Astrocyte (in vitro differentiated cells and primary cell): ENCODE data around the gene MRPL10. TPM values are rescaled to one million over a fixed set of nuclear protein-coding genes. Genes with fewer than 3 reads are reported as not detected.

Experiments used
- DNase-seq: peaks from one replicate; pipeline ENCODE4 v3.0.0-alpha.2; 2010; ENCODE audit warnings: low read depth
- FAIRE-seq: peaks from 2 replicates; lab custom pipeline; 2011; peaks lifted over from hg19 to GRCh38; lab: Jason Lieb, UNC
- H2AFZ ChIP-seq: 2 replicates; pipeline ENCODE4 v1.6.0; 2012; ENCODE audit warnings: low read depth, low read length, inconsistent platforms
- H3K27ac ChIP-seq: 2 replicates; pipeline ENCODE4 v1.5.1; 2011; ENCODE audit warnings: low read depth, low read length, inconsistent platforms
- H3K27me3 ChIP-seq: 2 replicates; pipeline ENCODE4 v1.6.0; 2011; ENCODE audit warnings: low read length, inconsistent platforms; ENCODE audit not compliant: insufficient read depth
- H3K36me3 ChIP-seq: 2 replicates; pipeline ENCODE4 v1.5.1; 2011; ENCODE audit warnings: low read length, inconsistent platforms; ENCODE audit not compliant: insufficient read depth
- H3K4me1 ChIP-seq: 2 replicates; pipeline ENCODE4 v1.5.1; 2011; ENCODE audit warnings: low read length, inconsistent platforms; ENCODE audit not compliant: insufficient read depth
- H3K4me2 ChIP-seq: 2 replicates; pipeline ENCODE4 v1.6.0; 2012; ENCODE audit warnings: low read length, inconsistent platforms
- H3K4me3 ChIP-seq: 2 replicates; pipeline ENCODE4 v1.5.1; 2011; ENCODE audit warnings: low read depth, mild to moderate bottlenecking, low read length, inconsistent platforms; ENCODE audit not compliant: insufficient read depth
- H3K79me2 ChIP-seq: 2 replicates; pipeline ENCODE4 v1.6.0; 2012; ENCODE audit warnings: mild to moderate bottlenecking, low read length, inconsistent platforms; ENCODE audit not compliant: insufficient read depth
- H3K9ac ChIP-seq: 2 replicates; pipeline ENCODE4 v1.6.0; 2012; ENCODE audit warnings: mild to moderate bottlenecking, low read length, inconsistent platforms
- H3K9me3 ChIP-seq: 2 replicates; pipeline ENCODE4 v1.5.1; 2012; ENCODE audit warnings: low read depth, mild to moderate bottlenecking, low read length, inconsistent platforms; ENCODE audit not compliant: insufficient read depth
- H4K20me1 ChIP-seq: 2 replicates; pipeline ENCODE4 v1.6.0; 2012; ENCODE audit warnings: low read length, inconsistent platforms; ENCODE audit not compliant: insufficient read depth
- H3K27ac Mint-ChIP-seq: one replicate; pipeline ENCODE4 v1.8.0; 2021; ENCODE audit warnings: mild to moderate bottlenecking, mixed read lengths; ENCODE audit not compliant: unreplicated experiment
- H3K27me3 Mint-ChIP-seq: one replicate; pipeline ENCODE4 v1.8.0; 2021; ENCODE audit warnings: low read depth, mixed read lengths; ENCODE audit not compliant: unreplicated experiment
- H3K36me3 Mint-ChIP-seq: one replicate; pipeline ENCODE4 v1.8.0; 2021; ENCODE audit warnings: low read depth, mixed read lengths; ENCODE audit not compliant: unreplicated experiment
- H3K4me1 Mint-ChIP-seq: one replicate; pipeline ENCODE4 v1.8.0; 2021; ENCODE audit warnings: low read depth, mixed read lengths; ENCODE audit not compliant: unreplicated experiment
- H3K4me3 Mint-ChIP-seq: one replicate; pipeline ENCODE4 v1.8.0; 2021; ENCODE audit warnings: mild to moderate bottlenecking, moderate library complexity, mixed read lengths; ENCODE audit not compliant: unreplicated experiment
- H3K9me3 Mint-ChIP-seq: one replicate; pipeline ENCODE4 v1.8.0; 2021; ENCODE audit warnings: mild to moderate bottlenecking, mixed read lengths; ENCODE audit not compliant: unreplicated experiment
- EZH2 ChIP-seq: IDR thresholded peaks from 2 replicates; pipeline ENCODE4 v1.6.1; 2012; ENCODE audit warnings: mild to moderate bottlenecking, low read length, inconsistent platforms; ENCODE audit not compliant: insufficient read depth
- total RNA-seq: library from RNA; stranded (reverse); gene quantifications from 2 replicates; pipeline ENCODE4 v1.2.1, GENCODE V29; 2021
- TF ChIP-seq, protein P1 (sequence below): IDR thresholded peaks from 2 replicates; pipeline ENCODE4 v1.5.1; 2011; ENCODE audit warnings: low read depth, mild to moderate bottlenecking, inconsistent platforms, low read length, moderate library complexity; ENCODE audit not compliant: insufficient read depth

The MRPL10 gene
- total RNA-seq, 1 donor from 2014 or later = 33.2 TPM

DNA sequence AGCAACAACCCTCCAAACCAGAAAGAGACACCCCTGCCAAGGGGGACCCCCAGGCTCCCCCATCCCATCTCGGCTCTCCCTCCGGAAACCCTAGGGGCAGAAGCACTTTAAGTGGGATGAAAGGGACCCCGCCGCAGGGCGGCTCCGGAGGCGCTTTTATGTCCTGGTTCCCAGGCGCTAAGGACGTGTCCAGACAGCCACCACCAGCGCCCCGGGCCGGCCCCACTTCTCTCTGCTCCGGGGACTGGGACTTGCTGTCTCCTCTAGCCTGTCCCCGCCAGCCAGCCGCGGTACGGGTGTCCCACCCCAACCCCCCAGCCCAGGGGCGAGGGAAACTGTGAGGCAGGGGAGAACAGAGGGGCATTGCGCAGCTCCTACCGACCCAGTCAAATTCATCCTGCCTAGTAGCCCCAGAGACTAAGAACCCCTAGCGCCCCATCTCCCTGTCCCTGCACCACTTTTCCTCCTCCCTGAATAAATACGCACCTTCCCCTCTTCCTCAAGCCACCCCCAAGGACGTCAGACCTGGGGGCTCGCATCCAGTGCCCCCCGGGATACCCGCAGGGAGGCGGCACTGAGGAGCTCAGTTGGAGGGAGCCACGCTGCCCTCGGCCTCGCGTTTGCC is 15.5 kb upstream of the MRPL10 start:
- FAIRE-seq = no peak
- DNase-seq = no peak
- Mint-ChIP-seq H3K4me1 (peaks cover 16% of the 10 kb centered on the region), H3K27ac (no peak overlapping the region), H3K27me3 (peaks cover 41% of the 10 kb centered on the region), H3K4me3 (no peak overlapping the region), H3K36me3 (no peaks in the 10 kb centered on the region), H3K9me3 (no peaks in the 10 kb centered on the region)
- Histone ChIP-seq H3K4me1 (peaks cover 16% of the 10 kb centered on the region), H3K9ac (no peak overlapping the region), H3K27me3 (peaks cover 60% of the 10 kb centered on the region), H3K9me3 (no peaks in the 10 kb centered on the region), H3K79me2 (no peaks in the 10 kb centered on the region), H3K36me3 (no peaks in the 10 kb centered on the region), H2AFZ (no peak overlapping the region), H3K27ac (no peak overlapping the region), H3K4me3 (no peak overlapping the region), H3K4me2 (no peak overlapping the region), H4K20me1 (no peaks in the 10 kb centered on the region)
- TF ChIP-seq, protein P1, sequence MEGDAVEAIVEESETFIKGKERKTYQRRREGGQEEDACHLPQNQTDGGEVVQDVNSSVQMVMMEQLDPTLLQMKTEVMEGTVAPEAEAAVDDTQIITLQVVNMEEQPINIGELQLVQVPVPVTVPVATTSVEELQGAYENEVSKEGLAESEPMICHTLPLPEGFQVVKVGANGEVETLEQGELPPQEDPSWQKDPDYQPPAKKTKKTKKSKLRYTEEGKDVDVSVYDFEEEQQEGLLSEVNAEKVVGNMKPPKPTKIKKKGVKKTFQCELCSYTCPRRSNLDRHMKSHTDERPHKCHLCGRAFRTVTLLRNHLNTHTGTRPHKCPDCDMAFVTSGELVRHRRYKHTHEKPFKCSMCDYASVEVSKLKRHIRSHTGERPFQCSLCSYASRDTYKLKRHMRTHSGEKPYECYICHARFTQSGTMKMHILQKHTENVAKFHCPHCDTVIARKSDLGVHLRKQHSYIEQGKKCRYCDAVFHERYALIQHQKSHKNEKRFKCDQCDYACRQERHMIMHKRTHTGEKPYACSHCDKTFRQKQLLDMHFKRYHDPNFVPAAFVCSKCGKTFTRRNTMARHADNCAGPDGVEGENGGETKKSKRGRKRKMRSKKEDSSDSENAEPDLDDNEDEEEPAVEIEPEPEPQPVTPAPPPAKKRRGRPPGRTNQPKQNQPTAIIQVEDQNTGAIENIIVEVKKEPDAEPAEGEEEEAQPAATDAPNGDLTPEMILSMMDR = no peak
- no peak for TF ChIP-seq EZH2

DNA sequence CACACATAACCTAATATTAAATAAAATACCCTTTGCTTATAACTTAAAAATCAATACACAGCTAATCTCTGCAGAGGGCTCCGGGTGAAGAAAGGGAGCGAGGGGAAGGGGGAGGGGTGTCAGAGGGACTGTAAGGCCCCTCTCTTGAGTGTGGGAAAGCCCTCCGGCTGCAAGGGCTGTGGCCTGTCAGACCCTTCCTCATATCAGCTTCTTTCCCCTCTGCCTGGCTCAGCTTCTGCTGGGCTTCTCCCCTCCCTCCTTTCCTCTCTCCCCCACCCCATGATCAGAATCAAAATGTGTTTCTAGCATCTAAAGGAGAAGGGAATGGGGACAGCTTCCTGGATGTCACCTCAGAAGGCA is 14.4 kb upstream of the MRPL10 start:
- no peaks in the 10 kb centered on the region for H3K36me3 Mint-ChIP-seq
- H3K9me3 Mint-ChIP-seq = no peaks in the 10 kb centered on the region
- FAIRE-seq (no peak), DNase-seq (no peak)
- H3K27me3 Mint-ChIP-seq = peaks cover 40% of the 10 kb centered on the region
- TF ChIP-seq, protein P1 = no peak
- no peak for TF ChIP-seq EZH2
- no peaks in the 10 kb centered on the region for H4K20me1 ChIP-seq
- no peak overlapping the region for H3K4me3 ChIP-seq
- H3K4me3 Mint-ChIP-seq = no peak overlapping the region
- H3K27ac ChIP-seq = no peak overlapping the region
- H3K4me1 ChIP-seq = peaks cover 10% of the 10 kb centered on the region
- H2AFZ ChIP-seq = no peak overlapping the region
- no peak overlapping the region for H3K9ac ChIP-seq
- H3K79me2 ChIP-seq = no peaks in the 10 kb centered on the region
- H3K36me3 ChIP-seq = no peaks in the 10 kb centered on the region
- no peak overlapping the region for H3K27ac Mint-ChIP-seq
- H3K9me3 ChIP-seq = no peaks in the 10 kb centered on the region
- peaks cover 18% of the 10 kb centered on the region for H3K4me1 Mint-ChIP-seq
- H3K27me3 ChIP-seq = peaks cover 54% of the 10 kb centered on the region
- no peak overlapping the region for H3K4me2 ChIP-seq
